ENCODE data around the gene ZBTB7B.

The ZBTB7B gene

DNA sequence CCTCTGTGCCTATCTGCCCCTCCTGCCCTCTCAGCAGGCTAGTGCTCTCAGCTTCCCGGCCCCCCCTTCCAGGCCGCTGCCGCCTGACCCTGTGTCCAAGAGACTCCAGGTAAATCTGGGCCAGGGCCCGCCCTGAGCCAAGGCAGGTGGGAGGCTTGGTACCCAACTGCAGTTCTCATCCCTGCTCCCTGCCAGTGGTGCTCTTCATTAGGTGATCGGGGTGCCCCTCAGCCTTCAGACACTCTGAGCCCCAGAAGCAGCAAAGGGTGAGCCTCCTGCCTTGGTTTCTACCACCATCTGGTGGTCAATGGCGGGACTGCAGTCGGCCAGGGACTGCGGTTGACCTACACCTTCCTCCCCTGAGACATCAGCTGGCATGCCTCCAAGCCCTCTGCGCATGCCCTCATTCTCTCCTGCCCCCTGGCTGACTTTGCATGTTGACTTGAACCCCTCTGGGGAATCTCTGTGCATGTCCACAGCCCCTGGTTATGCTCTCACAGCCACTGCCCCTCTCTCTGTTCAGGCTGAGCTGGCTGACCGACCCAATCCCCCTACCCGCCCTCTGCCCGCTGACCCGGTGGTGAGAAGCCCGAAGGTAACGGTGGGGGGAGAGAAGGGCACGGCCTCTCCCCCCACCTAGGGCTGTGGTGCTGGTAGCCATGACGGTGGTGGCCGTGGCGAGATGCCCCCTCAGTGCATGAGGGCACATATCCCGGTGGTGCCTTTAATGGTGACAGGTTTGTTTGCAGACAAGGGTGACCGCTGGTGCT is 59.0 kb downstream of the ZBTB7B start:
- DNase-seq (ENCODE audit: low read depth): peak; percentile 34

DNA sequence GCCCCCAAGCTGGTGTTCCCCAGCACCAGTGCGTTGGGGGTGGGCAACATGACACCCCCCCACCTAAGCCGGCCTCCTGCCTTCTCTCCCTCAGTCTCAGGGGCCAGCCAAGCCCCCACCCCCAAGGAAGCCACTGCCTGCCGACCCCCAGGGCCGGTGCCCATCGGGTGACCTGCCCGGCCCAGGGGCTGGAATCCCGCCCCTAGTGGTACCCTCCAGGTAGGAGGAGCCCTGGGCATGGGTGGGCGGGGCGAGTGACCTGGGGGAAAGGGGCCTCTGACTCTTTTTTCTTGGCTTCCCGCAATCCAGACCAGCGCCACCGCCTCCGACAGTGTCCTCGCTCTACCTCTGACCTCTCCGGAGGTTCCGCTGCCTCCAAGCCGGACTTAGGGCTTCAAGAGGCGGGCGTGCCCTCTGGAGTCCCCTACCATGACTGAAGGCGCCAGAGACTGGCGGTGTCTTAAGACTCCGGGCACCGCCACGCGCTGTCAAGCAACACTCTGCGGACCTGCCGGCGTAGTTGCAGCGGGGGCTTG is 59.6 kb downstream of the ZBTB7B start:
- DNase-seq (ENCODE audit: low read depth): no peak

GRCh38 chr1:155062702-155063411 is 60.3 kb downstream of the ZBTB7B start:
- no peak for DNase-seq (ENCODE audit: low read depth)

DNA sequence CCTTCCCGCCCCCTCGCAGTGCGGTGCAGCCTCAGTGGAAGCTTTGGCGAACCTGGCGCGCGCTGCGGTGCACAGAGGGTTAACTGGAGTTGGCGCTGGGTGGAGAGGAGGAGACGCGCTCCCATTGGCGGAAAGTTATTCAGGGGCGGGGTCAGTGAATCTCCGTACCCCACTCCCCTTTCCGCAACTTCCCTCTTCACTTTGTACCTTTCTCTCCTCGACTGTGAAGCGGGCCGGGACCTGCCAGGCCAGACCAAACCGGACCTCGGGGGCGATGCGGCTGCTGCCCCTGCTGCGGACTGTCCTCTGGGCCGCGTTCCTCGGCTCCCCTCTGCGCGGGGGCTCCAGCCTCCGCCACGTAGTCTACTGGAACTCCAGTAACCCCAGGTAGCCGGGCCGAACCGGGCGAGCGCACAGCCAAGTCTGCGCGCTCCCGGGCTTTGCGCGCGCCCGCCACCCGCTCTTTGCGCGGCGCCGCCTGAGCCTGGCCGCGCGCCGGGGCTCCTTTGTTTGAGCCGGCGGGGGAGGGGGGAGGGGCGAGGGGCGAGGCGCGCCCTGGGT is 61.0 kb downstream of the ZBTB7B start, which contains the start of gene EFNA4:
Gene EFNA4, plus strand, starts transcription at position 191 of the 561 bp plus-strand sequence. Its CDS starts 84 bp downstream, at position 275.
- peak; percentile 53 for DNase-seq (ENCODE audit: low read depth)

DNA sequence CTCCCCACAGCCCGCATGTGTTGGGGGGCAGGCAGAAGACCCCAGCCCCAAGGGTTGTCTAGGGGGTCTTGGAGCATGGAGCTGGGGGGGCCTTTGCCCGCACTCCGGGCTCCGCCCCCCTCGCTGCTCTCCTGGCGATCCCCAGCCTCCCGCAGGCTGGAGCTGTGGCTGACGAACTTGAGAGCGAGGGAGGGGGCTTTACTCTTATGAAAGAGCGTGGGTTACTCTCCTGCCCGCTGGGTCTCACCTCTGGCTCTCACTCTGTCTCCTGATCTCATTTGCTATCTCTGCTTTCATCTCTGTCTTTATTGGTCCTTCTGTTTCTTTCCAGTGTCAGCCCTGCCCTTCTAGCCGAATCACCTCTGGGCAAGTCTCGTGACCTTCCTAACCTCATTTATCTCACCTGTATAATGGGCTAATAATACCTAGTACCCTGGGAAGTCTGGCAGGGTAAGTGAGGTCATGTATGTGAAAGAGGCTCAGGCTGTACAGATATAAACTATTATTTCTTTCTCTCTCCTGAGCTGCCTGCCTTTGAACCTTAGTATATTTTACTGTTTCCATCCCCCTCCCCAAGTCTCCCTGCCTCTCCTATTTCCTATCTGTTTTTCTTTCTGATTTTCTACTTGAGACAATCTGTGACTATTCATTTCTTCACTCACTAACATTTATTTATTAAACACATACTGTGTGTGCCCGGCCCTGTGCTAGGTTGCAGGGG is 61.7 kb downstream of the ZBTB7B start:
- DNase-seq (ENCODE audit: low read depth): no peak

DNA sequence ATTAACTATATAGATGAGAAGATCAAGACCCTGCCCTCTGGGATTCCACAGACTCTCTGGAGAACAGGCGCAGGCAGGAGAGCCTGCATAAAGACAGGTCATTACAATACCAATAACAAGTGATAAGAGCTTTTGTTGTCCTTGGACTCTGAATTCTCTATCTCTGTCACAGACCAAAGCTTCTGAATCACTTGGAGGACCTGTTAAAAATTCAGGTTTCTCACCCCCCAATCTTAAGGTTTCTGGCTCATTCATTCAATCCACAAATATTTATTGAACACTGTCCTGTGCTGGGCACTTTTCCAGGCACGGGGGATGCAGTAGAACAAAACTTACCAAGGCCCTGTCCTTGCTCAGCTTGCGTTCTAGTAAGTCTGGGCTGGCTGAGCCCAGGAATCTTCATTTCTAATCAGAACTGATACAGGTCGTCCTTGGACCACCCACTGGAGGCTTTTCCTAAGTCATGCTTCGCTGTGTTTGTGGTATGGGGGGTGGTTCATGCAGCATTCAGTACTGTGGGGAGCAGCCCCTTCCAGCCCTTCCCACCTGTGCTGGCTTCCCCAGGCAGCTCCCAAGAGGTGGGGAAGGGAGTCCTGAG is 62.3 kb downstream of the ZBTB7B start:
- DNase-seq (ENCODE audit: low read depth): no peak

DNA sequence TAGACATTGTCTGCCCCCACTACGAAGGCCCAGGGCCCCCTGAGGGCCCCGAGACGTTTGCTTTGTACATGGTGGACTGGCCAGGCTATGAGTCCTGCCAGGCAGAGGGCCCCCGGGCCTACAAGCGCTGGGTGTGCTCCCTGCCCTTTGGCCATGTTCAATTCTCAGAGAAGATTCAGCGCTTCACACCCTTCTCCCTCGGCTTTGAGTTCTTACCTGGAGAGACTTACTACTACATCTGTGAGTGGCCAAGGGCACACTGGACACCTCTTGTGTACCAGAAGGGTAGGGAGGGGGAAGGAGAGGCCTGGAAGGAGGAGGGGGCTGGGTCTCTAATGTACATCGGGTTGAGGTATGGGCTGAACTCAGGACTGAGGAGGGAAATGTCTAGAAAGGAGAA is 64.2 kb downstream of the ZBTB7B start:
- DNase-seq (ENCODE audit: low read depth): no peak
